Measurements from ENCODE around the gene CPN2.

DNA sequence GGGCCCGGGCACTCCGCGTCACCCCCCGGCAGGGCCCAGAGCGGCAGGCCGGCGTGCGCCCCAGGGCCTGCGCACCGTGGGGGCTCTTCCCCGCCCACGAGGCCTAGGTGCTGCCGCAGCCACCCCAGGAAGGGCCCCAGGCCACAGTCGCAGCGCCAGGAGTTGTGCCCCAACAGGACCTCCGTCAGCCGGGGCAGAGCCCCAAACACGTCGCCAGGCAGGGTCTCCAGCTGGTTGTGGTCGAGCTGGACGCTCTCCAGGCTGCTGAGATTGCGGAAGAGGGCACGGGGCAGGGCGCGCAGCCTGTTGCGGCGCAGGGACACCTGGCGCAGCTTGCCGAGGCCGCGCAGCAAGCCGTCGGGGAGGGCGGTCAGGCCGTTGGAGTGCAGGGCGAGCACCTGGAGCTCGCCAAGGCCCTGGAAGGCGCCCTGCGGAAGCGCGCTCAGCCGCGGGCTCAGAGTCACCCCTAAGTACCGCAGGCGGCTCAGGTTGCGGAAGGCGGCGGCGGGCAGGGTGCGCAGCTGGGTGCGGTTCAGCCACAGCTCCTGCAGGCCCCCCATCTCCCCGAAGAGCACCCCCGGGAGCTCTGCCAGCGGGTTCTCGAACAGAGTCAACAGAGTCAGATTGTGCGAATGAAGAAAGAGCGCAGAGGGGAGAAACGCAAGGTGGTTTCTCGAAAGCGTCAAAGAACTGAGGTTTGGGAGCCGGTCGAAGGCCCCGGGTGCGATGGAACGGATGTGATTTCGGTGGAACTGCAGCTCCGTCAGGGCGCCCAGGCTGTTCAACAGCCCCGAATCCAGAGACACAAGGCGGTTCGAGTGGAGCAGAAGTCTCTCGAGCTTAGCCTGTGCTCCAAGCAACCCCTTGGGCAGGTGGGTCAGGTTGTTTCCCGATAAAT is 46.0 kb upstream of the CPN2 start:
- TF ChIP-seq, protein P1, sequence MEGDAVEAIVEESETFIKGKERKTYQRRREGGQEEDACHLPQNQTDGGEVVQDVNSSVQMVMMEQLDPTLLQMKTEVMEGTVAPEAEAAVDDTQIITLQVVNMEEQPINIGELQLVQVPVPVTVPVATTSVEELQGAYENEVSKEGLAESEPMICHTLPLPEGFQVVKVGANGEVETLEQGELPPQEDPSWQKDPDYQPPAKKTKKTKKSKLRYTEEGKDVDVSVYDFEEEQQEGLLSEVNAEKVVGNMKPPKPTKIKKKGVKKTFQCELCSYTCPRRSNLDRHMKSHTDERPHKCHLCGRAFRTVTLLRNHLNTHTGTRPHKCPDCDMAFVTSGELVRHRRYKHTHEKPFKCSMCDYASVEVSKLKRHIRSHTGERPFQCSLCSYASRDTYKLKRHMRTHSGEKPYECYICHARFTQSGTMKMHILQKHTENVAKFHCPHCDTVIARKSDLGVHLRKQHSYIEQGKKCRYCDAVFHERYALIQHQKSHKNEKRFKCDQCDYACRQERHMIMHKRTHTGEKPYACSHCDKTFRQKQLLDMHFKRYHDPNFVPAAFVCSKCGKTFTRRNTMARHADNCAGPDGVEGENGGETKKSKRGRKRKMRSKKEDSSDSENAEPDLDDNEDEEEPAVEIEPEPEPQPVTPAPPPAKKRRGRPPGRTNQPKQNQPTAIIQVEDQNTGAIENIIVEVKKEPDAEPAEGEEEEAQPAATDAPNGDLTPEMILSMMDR (IDR thresholded peaks at IDR 0.05), result no peak
- no peak for TF ChIP-seq POLR2AphosphoS5 (IDR thresholded peaks at IDR 0.05)

Measured in esophagus muscularis mucosa (tissue), 3 donors.